Stimulated activated CD8-positive, alpha-beta memory T cell treated with anti-CD3 and anti-CD28 coated beads, Interleukin-12 subunit alpha, Interleukin-12 subunit beta, amount 100 ng/mL, for 24 hours (primary cell): ENCODE measurements around the gene ZBED1.
"Not testable (repeated sequence)": the region's sequence is repeated elsewhere in the genome, so short reads cannot be mapped to it uniquely, and the experiment has no call there.

Source experiments
- DNase-seq: peaks from one replicate; pipeline ENCODE4 v3.0.0-alpha.2; 2020; ENCODE audit errors: extremely low read depth

ZBED1 gene

GRCh38 chrX:2456091-2456490 is 44.7 kb downstream of the ZBED1 start:
- DNase-seq, result not testable (repeated sequence)

GRCh38 chrX:2454620-2455019 is 46.2 kb downstream of the ZBED1 start:
- not testable (repeated sequence) for DNase-seq

GRCh38 chrX:2452799-2453198 is 48.0 kb downstream of the ZBED1 start:
- DNase-seq, result no peak

- no peak for DNase-seq
Observed at GRCh38 chrX:2452317-2452784, 48.4 kb downstream of the ZBED1 start.

GRCh38 chrX:2451501-2452316 is 49.1 kb downstream of the ZBED1 start:
- no peak for DNase-seq

GRCh38 chrX:2450681-2451080 is 50.1 kb downstream of the ZBED1 start:
- no peak for DNase-seq

- no peak for DNase-seq
Observed at GRCh38 chrX:2449135-2449886, 51.5 kb downstream of the ZBED1 start.

- no peak for DNase-seq
Observed at GRCh38 chrX:2447484-2447883, 53.3 kb downstream of the ZBED1 start.

- no peak for DNase-seq
Observed at GRCh38 chrX:2446815-2447214, 54.0 kb downstream of the ZBED1 start.

- DNase-seq, result no peak
Observed at GRCh38 chrX:2445662-2446623, 54.8 kb downstream of the ZBED1 start.

- DNase-seq, result no peak
Observed at GRCh38 chrX:2442694-2443093, 58.1 kb downstream of the ZBED1 start.

GRCh38 chrX:2441466-2441865 is 59.3 kb downstream of the ZBED1 start:
- no peak for DNase-seq

GRCh38 chrX:2439613-2440012 is 61.2 kb downstream of the ZBED1 start:
- DNase-seq, result no peak
